ENCODE data around the gene CDH4.
"Not testable (repeated sequence)": the region's sequence is repeated elsewhere in the genome, so short reads cannot be mapped to it uniquely, and the experiment has no call there.

Gene CDH4

GRCh38 chr20:61420781-61421180, 168.7 kb downstream of the CDH4 start:
- DNase-seq: no peak

- DNase-seq: no peak
Measured at GRCh38 chr20:61422636-61423425, 170.8 kb downstream of the CDH4 start.

- DNase-seq: no peak
Measured at GRCh38 chr20:61424011-61424627, 172.1 kb downstream of the CDH4 start.

- peak; percentile 66 for DNase-seq
Measured at GRCh38 chr20:61424628-61425420, 172.8 kb downstream of the CDH4 start.

GRCh38 chr20:61425541-61425991, 173.5 kb downstream of the CDH4 start:
- DNase-seq: not testable (repeated sequence)

GRCh38 chr20:61426352-61426751, 174.3 kb downstream of the CDH4 start:
- DNase-seq: no peak

- DNase-seq: no peak
Measured at GRCh38 chr20:61429458-61430227, 177.6 kb downstream of the CDH4 start.

- DNase-seq: no peak
Measured at GRCh38 chr20:61430228-61430624, 178.2 kb downstream of the CDH4 start.

GRCh38 chr20:61433176-61433575, 181.1 kb downstream of the CDH4 start:
- no peak for DNase-seq

- DNase-seq: no peak
Measured at GRCh38 chr20:61433816-61434215, 181.8 kb downstream of the CDH4 start.

- DNase-seq: peak; percentile 23
Measured at GRCh38 chr20:61434341-61434781, 182.3 kb downstream of the CDH4 start.

- no peak for DNase-seq
Measured at GRCh38 chr20:61435184-61435822, 183.2 kb downstream of the CDH4 start.

- DNase-seq: no peak
Measured at GRCh38 chr20:61435823-61436220, 183.8 kb downstream of the CDH4 start.

- DNase-seq: peak; percentile 94
Measured at GRCh38 chr20:61436283-61436666, 184.2 kb downstream of the CDH4 start.

- peak; percentile 91 for DNase-seq
Measured at GRCh38 chr20:61436667-61437279, 184.7 kb downstream of the CDH4 start.

- peak; percentile 94 for DNase-seq
Measured at GRCh38 chr20:61437280-61438206, 185.5 kb downstream of the CDH4 start.

- DNase-seq: no peak
Measured at GRCh38 chr20:61438285-61438684, 186.2 kb downstream of the CDH4 start.

GRCh38 chr20:61439251-61439650, 187.2 kb downstream of the CDH4 start:
- DNase-seq: no peak

- DNase-seq: no peak
Measured at GRCh38 chr20:61440548-61441055, 188.5 kb downstream of the CDH4 start.

- DNase-seq: no peak
Measured at GRCh38 chr20:61441537-61441936, 189.5 kb downstream of the CDH4 start.

Data from fibroblast of skin of scalp (primary cell).